ENCODE results near the gene LRRC49.
A peak's percentile ranks its signal among the peaks of the same experiment; 100 is the strongest.

The LRRC49 gene

GRCh38 chr15:71005895-71006294 lies 113.3 kb downstream of the LRRC49 start:
- DNase-seq (ENCODE audit: extremely low read depth, insufficient read length): no peak
- no peak for TF ChIP-seq CTCF (IDR thresholded peaks at IDR 0.05; ENCODE audit: insufficient read depth, low read length, poor library complexity, severe bottlenecking)
- no peaks in the 10 kb centered on the region for H3K27me3 ChIP-seq (replicated peaks; ENCODE audit: control insufficient read depth, insufficient read depth, low read length)
- no peaks in the 10 kb centered on the region for H3K36me3 ChIP-seq (ENCODE audit: control insufficient read depth, insufficient read depth, low read length)
- no peak overlapping the region for H3K4me3 ChIP-seq (replicated peaks; ENCODE audit: low read depth, low read length)

GRCh38 chr15:71008250-71008870 lies 115.7 kb downstream of the LRRC49 start:
- Histone ChIP-seq H3K27me3 (replicated peaks; ENCODE audit: control insufficient read depth, insufficient read depth, low read length) (no peaks in the 10 kb centered on the region), H3K36me3 (ENCODE audit: control insufficient read depth, insufficient read depth, low read length) (no peaks in the 10 kb centered on the region), H3K4me3 (replicated peaks; ENCODE audit: low read depth, low read length) (no peak overlapping the region)
- no peak for DNase-seq (ENCODE audit: extremely low read depth, insufficient read length)
- no peak for TF ChIP-seq CTCF (IDR thresholded peaks at IDR 0.05; ENCODE audit: insufficient read depth, low read length, poor library complexity, severe bottlenecking)

- Histone ChIP-seq H3K27me3 (replicated peaks; ENCODE audit: control insufficient read depth, insufficient read depth, low read length) (no peaks in the 10 kb centered on the region), H3K4me3 (replicated peaks; ENCODE audit: low read depth, low read length) (no peak overlapping the region), H3K36me3 (ENCODE audit: control insufficient read depth, insufficient read depth, low read length) (no peaks in the 10 kb centered on the region)
- no peak for TF ChIP-seq CTCF (IDR thresholded peaks at IDR 0.05; ENCODE audit: insufficient read depth, low read length, poor library complexity, severe bottlenecking)
- DNase-seq (ENCODE audit: extremely low read depth, insufficient read length): no peak
These were observed 117.8 kb downstream of the LRRC49 start for GRCh38 chr15:71010472-71010871.

- Histone ChIP-seq H3K36me3 (ENCODE audit: control insufficient read depth, insufficient read depth, low read length) (no peaks in the 10 kb centered on the region), H3K27me3 (replicated peaks; ENCODE audit: control insufficient read depth, insufficient read depth, low read length) (no peaks in the 10 kb centered on the region), H3K4me3 (replicated peaks; ENCODE audit: low read depth, low read length) (no peak overlapping the region)
- DNase-seq (ENCODE audit: extremely low read depth, insufficient read length): no peak
- no peak for TF ChIP-seq CTCF (IDR thresholded peaks at IDR 0.05; ENCODE audit: insufficient read depth, low read length, poor library complexity, severe bottlenecking)
These were observed 118.4 kb downstream of the LRRC49 start for GRCh38 chr15:71010997-71011396.

- peak; percentile 65 for TF ChIP-seq CTCF (IDR thresholded peaks at IDR 0.05; ENCODE audit: insufficient read depth, low read length, poor library complexity, severe bottlenecking)
- Histone ChIP-seq H3K36me3 (ENCODE audit: control insufficient read depth, insufficient read depth, low read length) (no peaks in the 10 kb centered on the region), H3K4me3 (replicated peaks; ENCODE audit: low read depth, low read length) (no peak overlapping the region), H3K27me3 (replicated peaks; ENCODE audit: control insufficient read depth, insufficient read depth, low read length) (no peaks in the 10 kb centered on the region)
- no peak for DNase-seq (ENCODE audit: extremely low read depth, insufficient read length)
These were observed 119.0 kb downstream of the LRRC49 start for GRCh38 chr15:71011503-71012155.
